DMS53 (cell line): ENCODE data around the gene ZNF135.

Experiments used
- DNase-seq: peaks from one replicate; lab custom pipeline; 2025; lab: John Stamatoyannopoulos, UW

Gene ZNF135

DNA sequence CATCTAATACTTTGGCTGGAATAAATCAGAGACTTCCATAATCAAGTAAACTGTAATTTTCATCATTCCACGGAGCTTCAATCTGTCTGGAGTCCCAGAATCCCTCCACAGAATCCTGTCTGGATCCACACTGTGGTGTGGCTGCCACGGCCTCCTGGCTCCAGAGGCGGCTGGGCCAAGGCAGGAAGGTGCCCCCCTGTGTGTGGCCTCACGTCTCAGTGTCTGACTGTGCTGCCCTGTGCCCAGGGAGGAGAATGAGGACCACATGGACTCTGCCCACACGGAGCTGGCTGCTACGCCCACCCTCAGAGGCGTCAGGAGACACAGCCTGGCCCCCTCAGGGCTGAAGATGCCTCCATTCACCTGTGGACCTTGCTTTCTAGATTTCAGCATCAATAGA lies 12.2 kb upstream of the ZNF135 start:
- DNase-seq: no peak

- no peak for DNase-seq
These were observed 11.4 kb upstream of the ZNF135 start for GRCh38 chr19:58047672-58048071.

DNA sequence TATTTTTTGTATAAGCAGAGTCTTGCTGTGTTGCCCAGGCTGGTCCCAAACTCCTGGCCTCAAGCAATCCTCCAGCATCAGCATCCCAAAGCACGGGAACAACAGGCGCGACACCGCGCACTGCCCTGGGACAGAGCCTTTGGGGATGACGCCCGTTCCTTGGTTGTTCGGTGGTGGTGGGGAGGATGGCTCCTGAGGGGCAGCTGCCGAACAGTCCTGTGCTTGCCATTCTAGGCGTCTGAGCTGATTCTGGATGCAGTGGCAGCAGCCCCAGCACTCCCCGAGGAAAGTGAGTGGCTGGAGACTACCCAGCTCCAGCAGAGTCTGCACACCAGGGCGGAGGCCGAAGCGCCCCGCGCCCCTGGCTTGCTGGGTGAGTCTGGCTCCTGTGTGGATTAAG lies 6.8 kb upstream of the ZNF135 start:
- DNase-seq: no peak

DNA sequence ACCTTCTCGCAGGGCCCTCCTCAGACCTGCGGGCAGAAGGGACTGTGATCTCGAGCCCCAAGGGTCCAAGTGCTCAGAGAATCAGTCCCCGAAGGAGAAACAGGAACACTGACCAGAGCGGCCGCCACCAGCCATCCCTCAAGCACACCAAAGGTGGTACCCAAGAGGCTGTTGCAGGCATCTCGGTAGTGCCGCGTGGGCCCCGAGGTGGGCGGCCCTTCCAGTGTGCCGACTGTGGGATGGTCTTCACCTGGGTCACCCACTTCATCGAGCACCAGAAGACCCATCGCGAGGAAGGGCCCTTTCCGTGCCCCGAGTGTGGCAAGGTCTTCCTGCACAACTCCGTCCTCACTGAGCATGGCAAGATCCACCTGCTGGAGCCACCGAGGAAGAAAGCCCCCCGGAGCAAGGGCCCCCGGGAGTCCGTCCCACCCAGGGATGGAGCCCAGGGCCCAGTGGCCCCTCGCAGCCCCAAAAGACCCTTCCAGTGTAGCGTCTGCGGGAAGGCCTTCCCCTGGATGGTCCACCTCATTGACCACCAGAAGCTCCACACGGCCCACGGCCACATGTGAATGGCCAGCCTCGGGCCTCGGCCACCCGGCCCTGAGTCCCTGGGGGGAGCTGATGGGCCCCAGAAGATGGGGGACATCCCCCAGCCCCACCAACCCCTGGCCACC lies 5.5 kb upstream of the ZNF135 start:
- no peak for DNase-seq

GRCh38 chr19:58054901-58055874 lies 3.9 kb upstream of the ZNF135 start:
- DNase-seq: no peak

DNA sequence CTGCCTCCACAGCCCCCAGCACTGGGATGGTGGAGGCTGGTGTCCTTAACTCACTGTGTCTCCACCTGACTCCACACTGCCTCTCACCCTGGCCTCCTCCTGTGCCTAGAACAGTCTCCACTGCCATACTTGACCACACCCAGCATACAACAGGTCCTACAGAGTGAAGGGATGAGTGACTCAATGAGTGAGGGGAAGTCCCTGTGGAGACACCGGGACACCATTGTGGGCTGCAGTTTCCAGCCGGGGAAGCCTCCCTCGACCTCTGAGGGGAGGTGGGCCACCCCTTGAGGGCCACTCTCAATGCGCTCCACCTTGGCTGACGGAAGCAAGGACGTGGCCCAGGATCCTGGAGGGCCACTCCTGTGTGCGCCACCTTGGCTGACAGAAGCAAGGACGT lies 2.8 kb upstream of the ZNF135 start:
- DNase-seq: no peak

DNA sequence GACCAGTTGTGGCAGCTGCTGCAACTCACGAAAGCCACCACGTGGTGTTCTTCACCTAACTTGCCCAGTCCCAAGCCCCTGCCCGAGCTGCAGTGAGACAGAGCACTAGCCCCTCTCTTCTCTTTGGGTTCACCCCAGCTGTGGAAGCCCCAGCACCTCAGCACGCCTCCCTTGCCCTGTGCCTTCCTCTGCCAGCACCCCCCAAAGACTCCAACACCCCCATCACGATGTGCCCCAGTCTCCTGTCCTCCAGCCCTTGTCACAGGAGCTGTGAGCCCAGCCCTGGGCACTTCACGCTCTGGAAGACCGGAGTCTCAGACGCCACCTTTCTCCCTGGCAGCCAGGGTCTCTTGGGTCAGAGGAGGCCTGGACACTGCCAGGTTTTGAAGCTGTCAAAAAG lies 2.2 kb upstream of the ZNF135 start:
- DNase-seq: no peak

GRCh38 chr19:58058467-58058866 lies 615 bp upstream of the ZNF135 start:
- DNase-seq: no peak

- no peak for DNase-seq
These were observed 593 bp downstream of the ZNF135 start for GRCh38 chr19:58059671-58060078.

DNA sequence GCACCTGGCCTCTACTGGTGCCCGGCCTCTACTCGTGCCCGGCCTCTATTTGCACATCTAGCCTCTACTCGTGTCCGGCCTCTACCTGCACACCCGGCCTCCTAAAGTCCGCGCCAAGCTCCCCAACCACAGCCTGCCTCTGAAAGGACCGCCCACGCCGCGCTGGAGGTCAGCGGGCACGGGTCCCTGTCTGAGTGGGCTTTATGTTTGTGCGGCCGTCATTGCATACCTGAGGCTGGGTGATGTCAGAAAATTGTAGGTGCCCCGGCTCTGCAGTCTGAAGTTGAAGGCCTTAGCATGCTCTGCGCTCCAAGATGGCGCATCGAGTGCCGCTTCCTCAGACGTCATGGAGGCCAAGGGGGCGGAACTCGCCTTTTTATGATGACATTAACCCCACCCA lies 1.1 kb downstream of the ZNF135 start:
- no peak for DNase-seq

DNA sequence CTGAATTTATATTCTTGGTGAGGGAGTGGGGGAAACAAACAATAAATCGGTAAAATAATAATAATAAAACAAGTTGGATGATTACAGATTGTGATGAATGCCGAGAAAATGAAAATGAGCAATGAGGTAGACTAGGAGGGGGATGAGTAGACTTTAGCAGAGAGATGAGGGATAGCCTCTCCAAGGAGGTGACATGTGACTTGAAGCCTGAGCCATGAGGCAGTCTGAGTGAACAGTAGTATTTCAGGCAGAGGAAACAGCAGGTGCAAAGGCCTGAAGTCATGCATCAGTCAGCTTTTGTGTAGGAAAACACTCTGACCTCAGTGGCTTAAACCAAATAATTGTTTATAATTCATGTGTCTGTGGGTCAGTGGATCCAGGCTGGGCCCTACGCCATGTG lies 4.6 kb downstream of the ZNF135 start:
- DNase-seq: no peak

- peak; percentile 15 for DNase-seq
These were observed 8.3 kb downstream of the ZNF135 start for GRCh38 chr19:58067240-58067912.

DNA sequence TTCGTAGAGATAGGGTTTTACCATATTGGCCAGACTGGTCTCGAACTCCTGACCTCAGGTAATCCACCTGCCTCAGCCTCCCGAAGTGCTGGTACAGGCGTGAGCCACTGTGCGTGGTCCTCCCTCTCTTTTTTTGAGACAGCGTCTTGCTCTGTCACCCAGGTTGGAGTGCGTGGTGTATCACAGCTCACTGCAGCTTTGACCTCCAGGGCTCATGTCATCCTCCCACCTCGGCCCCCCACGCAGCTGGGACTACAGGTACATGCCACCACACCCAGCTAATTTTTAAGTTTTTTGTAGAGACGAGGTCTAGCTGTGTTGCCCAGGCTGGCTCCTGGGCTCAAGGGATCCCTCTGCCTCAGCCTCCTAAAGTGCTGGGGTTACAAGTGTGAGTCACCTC lies 20.7 kb downstream of the ZNF135 start:
- no peak for DNase-seq

DNA sequence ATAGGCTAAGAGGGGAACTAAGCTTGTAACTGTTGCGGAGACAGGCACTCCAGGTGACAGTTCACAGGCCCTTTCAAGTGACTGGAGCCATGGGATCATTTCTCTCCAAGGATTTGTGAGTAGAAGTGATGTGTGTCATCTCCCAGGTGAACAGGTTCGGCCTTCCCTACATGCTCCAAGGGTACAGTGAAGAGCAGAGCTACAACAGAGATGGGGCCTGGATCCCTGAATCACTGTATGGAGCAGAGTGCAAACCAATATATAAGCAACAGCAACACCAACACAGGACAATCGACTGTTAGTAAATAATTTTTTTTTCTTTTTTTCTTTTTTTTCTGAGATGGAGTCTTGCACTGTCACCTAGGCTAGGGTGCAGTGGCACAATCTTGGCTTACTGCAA lies 23.9 kb downstream of the ZNF135 start:
- no peak for DNase-seq

DNA sequence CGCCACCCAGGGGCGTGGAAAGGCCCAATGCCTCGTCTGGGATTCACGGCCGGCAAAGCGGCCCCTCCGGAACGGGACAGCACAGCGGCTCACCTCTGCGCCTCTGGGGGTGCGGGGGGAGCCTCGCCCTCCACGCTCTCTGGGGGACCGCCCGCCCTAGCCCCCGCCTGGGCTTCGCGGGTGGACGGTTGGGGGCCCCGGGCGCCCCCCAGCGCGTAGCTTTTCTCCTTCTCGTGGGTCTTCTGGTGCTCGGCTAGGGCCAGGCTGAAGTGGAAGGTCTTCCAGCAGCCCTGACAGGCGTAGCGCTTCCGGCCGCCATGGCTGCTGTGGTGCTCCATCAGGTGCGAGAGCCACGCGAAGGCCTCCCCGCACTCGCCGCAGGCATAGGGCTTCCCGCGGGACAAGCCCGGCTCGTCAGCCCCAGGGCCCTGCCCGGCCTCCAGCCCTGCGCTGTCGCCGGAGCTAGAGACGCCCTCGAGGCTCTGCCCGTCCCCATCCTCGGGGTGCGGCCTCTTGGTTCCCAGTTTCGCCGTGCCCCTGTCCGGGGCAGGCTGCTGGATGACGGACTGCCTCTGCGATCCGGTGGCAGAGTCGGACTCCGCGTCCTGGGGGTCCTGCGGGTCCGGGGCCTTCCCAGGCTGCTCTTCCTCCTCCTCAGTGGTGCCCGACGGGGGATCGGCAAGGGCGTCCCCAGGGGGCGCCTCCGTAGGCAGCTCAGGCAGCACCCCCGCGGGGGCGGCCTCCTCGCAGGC lies 25.7 kb downstream of the ZNF135 start:
- no peak for DNase-seq

GRCh38 chr19:58085348-58085875 lies 26.3 kb downstream of the ZNF135 start:
- no peak for DNase-seq

DNA sequence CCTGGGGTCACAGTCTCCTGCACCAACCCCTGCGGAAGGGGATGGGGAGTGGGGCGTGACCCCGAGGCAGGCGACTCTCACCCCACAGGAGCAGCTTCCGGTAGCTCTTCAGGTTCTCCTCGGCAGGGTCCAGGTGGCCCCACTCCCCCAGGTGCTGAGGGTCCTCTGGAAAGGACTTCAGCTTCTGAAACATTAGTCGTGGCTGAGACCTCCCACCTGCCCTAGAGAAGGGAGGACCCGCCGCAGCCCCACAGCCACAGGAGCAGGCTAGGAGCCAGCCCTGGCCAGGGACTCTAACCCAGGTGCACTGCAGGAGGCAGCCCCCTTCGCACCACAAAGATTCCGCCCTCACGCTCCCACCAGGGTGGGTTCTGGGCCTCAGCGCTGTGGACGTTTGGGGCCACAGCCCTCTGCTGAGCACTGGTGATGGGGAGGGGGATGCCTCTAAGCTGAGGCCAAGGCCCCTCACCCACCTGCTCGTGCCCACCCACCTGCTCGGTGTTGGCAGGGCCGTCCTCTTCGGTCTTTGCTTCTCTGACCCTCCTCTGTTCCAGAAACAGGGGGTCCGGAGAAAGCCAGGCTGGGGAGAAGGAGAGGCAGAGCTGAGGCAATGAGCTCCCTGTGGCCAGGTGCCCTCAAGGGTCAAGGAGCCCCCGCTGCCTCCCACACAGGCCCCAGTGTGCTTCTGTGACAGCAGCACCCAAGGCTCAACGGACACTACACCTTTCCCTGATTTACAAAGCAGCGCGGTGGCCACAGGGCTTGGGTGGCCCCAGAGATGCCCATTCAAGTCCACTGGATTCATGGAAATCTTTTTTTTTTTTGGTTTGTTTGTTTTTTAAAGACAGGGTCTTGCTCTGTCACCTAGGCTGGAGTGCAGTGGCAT lies 28.0 kb downstream of the ZNF135 start:
- DNase-seq: no peak

- DNase-seq: no peak
These were observed 29.5 kb downstream of the ZNF135 start for GRCh38 chr19:58088521-58089052.

GRCh38 chr19:58089846-58090245 lies 30.8 kb downstream of the ZNF135 start:
- DNase-seq: no peak

GRCh38 chr19:58091251-58091995 lies 32.3 kb downstream of the ZNF135 start:
- peak; percentile 44 for DNase-seq
